HFF-Myc (cell line): ENCODE measurements around the gene SPTBN4.

Source experiments
- DNase-seq: peaks from one replicate; pipeline ENCODE4 v3.0.0-alpha.2; 2011; ENCODE audit warnings: low read depth; ENCODE audit errors: extremely low read depth
- H3K4me3 ChIP-seq: replicated peaks from 2 replicates; pipeline ENCODE4 v1.5.1; 2011; ENCODE audit warnings: low read depth, mild to moderate bottlenecking, control low read depth, low read length
- TF ChIP-seq, protein P1 (sequence below): IDR thresholded peaks from 2 replicates; pipeline ENCODE4 v1.5.1; 2012; ENCODE audit warnings: mild to moderate bottlenecking, low read depth, low read length, control low read depth; ENCODE audit errors: missing control alignments

SPTBN4 gene

DNA sequence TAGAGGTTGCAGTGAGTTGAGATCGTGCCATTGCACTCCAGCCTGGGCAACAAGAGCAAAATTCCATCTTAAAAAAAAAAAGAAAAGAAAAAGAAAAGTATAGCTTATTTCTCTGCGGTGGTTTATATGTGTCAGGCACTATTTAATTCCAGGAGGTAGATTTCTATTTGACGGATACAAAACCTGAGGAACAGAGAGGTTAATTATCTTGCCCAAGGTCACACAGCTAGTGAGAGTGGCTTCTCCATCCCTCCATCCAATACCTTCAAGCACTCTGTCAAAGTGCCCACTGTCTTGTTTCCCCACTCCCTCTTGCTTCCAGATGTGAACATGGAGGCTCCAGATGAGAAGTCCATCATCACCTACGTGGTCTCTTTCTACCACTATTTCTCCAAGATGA lies 34.8 kb downstream of the SPTBN4 start:
- TF ChIP-seq, protein P1, sequence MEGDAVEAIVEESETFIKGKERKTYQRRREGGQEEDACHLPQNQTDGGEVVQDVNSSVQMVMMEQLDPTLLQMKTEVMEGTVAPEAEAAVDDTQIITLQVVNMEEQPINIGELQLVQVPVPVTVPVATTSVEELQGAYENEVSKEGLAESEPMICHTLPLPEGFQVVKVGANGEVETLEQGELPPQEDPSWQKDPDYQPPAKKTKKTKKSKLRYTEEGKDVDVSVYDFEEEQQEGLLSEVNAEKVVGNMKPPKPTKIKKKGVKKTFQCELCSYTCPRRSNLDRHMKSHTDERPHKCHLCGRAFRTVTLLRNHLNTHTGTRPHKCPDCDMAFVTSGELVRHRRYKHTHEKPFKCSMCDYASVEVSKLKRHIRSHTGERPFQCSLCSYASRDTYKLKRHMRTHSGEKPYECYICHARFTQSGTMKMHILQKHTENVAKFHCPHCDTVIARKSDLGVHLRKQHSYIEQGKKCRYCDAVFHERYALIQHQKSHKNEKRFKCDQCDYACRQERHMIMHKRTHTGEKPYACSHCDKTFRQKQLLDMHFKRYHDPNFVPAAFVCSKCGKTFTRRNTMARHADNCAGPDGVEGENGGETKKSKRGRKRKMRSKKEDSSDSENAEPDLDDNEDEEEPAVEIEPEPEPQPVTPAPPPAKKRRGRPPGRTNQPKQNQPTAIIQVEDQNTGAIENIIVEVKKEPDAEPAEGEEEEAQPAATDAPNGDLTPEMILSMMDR: no peak

DNA sequence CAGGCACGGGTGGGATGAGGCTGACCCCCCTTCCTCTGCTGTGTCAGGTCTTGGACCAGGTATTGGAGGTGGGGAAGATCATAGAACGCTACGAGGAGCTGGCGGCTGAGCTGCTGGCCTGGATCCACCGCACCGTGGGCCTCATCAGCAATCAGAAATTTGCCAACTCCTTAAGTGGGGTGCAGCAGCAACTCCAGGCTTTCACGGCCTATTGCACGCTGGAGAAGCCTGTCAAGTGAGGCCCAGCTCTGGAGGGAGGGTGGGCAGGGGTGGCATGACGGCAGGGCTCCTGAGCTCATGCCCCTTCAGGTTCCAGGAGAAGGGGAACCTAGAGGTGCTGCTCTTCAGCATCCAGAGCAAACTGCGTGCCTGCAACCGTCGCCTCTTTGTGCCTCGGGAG lies 35.3 kb downstream of the SPTBN4 start:
- H3K4me3 ChIP-seq: no peak overlapping the region
- TF ChIP-seq, protein P1: no peak
- no peak for DNase-seq

More for the DNA sequence above, 34.8 kb downstream of the SPTBN4 start:
- H3K4me3 ChIP-seq: no peak overlapping the region
- no peak for DNase-seq

DNA sequence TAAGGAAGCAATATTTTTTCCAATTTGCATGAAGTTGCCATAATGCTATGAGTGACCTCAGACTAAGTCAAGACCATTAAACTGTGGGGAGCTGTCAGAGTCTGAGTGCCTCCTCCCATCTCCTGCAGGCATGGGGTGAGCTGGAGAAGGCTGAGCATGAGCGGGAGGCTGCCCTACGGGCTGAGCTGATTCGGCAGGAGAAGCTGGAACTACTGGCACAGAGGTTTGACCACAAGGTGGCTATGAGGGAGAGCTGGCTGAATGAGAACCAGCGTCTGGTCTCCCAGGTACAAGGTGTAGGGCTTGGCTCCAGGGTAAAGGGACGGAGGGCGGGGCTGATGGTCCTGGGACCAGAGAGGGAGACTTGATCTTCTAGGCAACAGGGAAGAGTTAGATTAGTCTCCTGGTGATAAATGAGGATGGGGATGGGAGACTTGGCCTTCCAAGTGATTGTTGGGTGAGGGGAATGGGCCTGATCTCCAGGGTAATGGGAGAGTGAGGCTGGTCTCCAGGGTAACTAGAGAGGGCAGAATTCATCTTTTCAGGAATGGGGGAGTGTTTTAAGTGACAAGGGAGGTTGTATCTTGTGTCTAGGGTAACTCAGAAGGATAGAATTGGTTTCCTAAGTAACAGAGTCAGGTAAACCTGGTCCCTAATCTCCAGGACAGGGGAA lies 36.0 kb downstream of the SPTBN4 start:
- no peak overlapping the region for H3K4me3 ChIP-seq
- DNase-seq: no peak
- TF ChIP-seq, protein P1: no peak

DNA sequence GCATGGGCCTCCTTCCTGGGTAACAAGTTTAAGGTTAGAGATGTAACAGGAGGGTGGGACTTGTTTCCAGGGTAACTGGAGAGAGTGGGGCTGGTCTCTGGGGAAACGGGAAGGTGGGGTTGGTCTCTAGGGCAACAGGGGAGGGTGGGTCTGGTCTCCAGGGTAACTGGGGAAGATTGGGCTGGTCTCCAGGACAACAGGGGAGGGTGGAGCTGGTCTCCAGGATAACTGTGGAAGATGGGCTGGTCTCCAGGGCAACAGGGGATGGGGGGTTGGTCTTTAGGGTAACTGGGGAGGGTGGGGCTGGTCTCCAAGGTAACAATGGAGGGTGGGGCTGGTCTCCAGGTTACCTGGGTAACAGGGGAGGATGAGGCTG lies 36.5 kb downstream of the SPTBN4 start:
- no peak for DNase-seq
- H3K4me3 ChIP-seq: no peak overlapping the region
- TF ChIP-seq, protein P1: no peak

DNA sequence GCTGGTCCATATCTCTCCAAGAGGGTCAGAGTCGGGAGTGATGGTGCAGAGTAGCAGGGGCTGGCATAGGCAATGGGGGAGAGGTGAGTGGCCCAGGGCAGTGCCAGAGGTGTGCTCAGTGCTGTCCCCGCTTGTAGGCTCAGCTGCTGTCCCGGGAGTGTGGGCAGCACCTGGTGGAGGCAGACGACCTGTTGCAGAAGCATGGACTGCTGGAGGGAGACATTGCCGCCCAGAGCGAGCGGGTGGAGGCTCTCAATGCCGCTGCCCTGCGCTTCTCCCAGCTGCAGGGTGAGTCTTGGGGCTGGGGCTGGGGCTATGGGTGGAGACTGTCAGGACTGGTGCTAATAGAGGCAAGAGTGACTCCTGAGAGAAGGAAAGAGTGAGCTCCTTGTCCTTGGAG lies 39.3 kb downstream of the SPTBN4 start:
- DNase-seq: no peak
- no peak overlapping the region for H3K4me3 ChIP-seq
- TF ChIP-seq, protein P1: no peak

DNA sequence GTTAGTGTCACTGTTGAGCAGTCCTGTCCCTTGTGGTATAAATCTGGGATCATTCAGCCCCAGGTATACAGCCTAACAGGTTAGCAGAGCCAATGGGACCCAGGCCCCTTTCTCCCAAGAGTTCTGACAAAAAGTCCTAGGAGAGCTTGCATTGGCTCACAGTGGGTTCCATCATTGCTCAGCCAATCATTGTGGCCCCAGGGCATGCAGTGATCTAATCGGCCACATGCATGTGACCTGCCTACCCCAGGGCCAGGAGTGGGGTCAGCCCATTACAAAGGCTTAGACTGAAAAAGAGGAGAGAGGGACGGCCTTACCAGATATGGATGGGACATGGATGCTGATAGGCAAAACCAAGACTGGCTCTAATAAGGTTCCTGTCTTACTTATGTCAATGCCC lies 41.1 kb downstream of the SPTBN4 start:
- DNase-seq: no peak
- H3K4me3 ChIP-seq: no peak overlapping the region
- TF ChIP-seq, protein P1: no peak

DNA sequence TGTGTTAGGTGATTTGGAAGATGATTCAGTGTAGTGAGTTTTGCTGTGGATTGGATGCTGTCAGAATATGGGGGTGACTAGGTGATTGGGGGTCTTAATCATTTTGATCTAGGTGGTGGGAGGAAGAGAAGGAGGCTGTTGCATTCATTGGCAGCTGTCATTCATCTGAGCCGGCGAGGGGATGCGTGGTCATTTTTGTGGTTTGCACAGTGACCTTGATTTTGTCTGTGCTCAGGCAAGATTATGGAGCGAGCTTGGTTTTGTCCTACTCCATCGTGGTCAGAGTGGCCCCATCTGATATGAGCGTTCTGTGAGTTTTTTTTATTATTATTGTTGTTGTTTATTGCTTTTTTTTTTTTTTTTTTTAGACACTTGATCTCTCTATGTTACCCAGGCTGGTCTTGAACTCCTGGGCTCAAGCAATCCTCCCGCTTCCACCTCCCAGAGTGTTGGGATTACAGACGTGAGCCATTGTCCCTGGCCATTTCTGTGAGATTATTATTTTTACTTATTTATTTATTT lies 42.0 kb downstream of the SPTBN4 start:
- DNase-seq: no peak
- TF ChIP-seq, protein P1: no peak
- no peak overlapping the region for H3K4me3 ChIP-seq
